NOMO-1 (cell line): ENCODE data around the gene TBX2.

Experiments
- DNase-seq, 2 experiments: peaks; one replicate each; lab custom pipeline; 2025; ENCODE audit not compliant: unreplicated experiment in 2 of 2; lab: John Stamatoyannopoulos, UW

The TBX2 gene

GRCh38 chr17:61385577-61386236, 13.9 kb upstream of the TBX2 start:
- DNase-seq, result no peak

GRCh38 chr17:61386251-61386650, 13.4 kb upstream of the TBX2 start:
- DNase-seq, result no peak

- DNase-seq, result no peak
Measured at GRCh38 chr17:61387011-61387410, 12.6 kb upstream of the TBX2 start.

GRCh38 chr17:61387511-61388305, 11.9 kb upstream of the TBX2 start:
- DNase-seq, result no peak

GRCh38 chr17:61388561-61389356, 10.9 kb upstream of the TBX2 start:
- DNase-seq, result no peak

- DNase-seq, result peak in 1 of 2 experiments; percentile 44
Measured at GRCh38 chr17:61389670-61390478, 9.8 kb upstream of the TBX2 start.

GRCh38 chr17:61390479-61390791, 9.2 kb upstream of the TBX2 start:
- no peak for DNase-seq

GRCh38 chr17:61391595-61392291, 7.9 kb upstream of the TBX2 start:
- DNase-seq, result no peak

- DNase-seq, result no peak
Measured at GRCh38 chr17:61392679-61393078, 7.0 kb upstream of the TBX2 start.

GRCh38 chr17:61393550-61393903, 6.1 kb upstream of the TBX2 start:
- DNase-seq, result no peak

GRCh38 chr17:61393904-61394629, 5.6 kb upstream of the TBX2 start:
- DNase-seq, result no peak

- no peak for DNase-seq
Measured at GRCh38 chr17:61394630-61395408, 4.8 kb upstream of the TBX2 start.

GRCh38 chr17:61395409-61395982, 4.1 kb upstream of the TBX2 start:
- no peak for DNase-seq

- DNase-seq, result no peak
Measured at GRCh38 chr17:61395983-61396585, 3.6 kb upstream of the TBX2 start.

- DNase-seq, result no peak
Measured at GRCh38 chr17:61396586-61397085, 3.0 kb upstream of the TBX2 start.

- DNase-seq, result no peak
Measured at GRCh38 chr17:61397086-61397842, 2.4 kb upstream of the TBX2 start.

GRCh38 chr17:61398721-61399130, 917 bp upstream of the TBX2 start:
- no peak for DNase-seq
